ENCODE measurements around the gene SHD. TPM values are rescaled to one million over a fixed set of nuclear protein-coding genes. Genes with fewer than 3 reads are reported as not detected.

Gene SHD
- total RNA-seq, 1 donor from 2014 or later = 0.79 TPM

DNA sequence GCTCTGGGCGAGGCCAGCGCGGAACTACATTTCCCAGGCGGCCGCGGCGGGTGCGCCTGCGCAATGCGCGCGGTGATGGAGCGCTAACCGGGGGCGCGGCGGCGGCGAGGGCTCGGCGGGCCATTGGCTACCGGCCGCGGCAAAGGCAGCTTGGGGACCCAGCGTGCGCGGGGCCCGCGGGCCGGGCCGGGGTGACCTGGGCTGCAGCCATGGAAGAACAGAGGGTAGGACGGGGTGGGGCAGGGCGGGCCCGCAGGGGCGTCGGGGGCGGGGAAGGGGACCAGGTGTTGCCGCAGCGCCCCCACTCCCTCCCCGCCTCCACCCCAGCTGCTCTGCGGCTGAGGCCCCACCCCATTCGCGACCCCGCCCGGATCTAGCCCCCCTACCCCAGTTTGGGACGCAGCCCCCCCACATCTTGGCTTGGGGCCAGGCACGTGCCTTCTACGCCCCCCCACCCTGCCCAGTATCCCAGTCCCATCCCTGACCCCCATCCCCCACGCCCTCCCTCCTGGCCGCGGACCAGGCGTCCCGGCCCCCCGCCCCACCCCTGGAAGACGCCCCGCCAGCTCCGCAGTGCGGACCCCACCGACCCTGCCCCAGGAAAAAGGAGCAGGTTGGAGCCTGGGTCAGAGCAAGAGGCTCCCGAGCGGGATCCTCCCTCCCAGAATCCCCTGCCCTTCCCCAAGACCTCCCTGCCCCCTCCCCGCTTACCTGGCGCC, 25.6 kb downstream of the SHD start, which contains the start of gene FSD1:
Gene FSD1, plus strand, starts transcription at position 61 of the 719 bp plus-strand sequence. Its CDS starts 149 bp downstream, at position 210.
- Mint-ChIP-seq H3K36me3 (ENCODE audit: low read depth, unreplicated experiment) (peaks cover 2% of the 10 kb centered on the region), H3K4me1 (ENCODE audit: low read depth, unreplicated experiment) (peaks cover 2% of the 10 kb centered on the region), H3K27ac (ENCODE audit: unreplicated experiment) (peak within 1 kb of the TSS; percentile 41), H3K4me3 (ENCODE audit: unreplicated experiment) (peak within 1 kb of the TSS; percentile 81), H3K9me3 (ENCODE audit: unreplicated experiment) (no peaks in the 10 kb centered on the region), H3K27me3 (ENCODE audit: low read depth, unreplicated experiment) (peaks cover 6% of the 10 kb centered on the region)
- no peak within 1 kb of the TSS for H3K27ac ChIP-seq (ENCODE audit: low read depth, low read length)
- FAIRE-seq (no peak), DNase-seq (ENCODE audit: low read depth) (no peak)
- no peak within 1 kb of the TSS for H3K4me3 ChIP-seq (ENCODE audit: insufficient read depth, low read depth, low read length)
- no peaks in the 10 kb centered on the region for H3K36me3 ChIP-seq (ENCODE audit: insufficient read depth, low read length)
- H3K9ac ChIP-seq (ENCODE audit: low read length) = no peak within 1 kb of the TSS
- no peaks in the 10 kb centered on the region for H3K79me2 ChIP-seq (ENCODE audit: insufficient read depth, low read length)
- H4K20me1 ChIP-seq (ENCODE audit: insufficient read depth, low read length) = no peaks in the 10 kb centered on the region
- H3K4me2 ChIP-seq (ENCODE audit: low read length) = peak within 1 kb of the TSS; percentile 80
- H3K9me3 ChIP-seq (ENCODE audit: insufficient read depth, low read depth, low read length) = no peaks in the 10 kb centered on the region
- peak within 1 kb of the TSS; percentile 76 for H2AFZ ChIP-seq (ENCODE audit: low read depth, low read length)
- no peaks in the 10 kb centered on the region for H3K4me1 ChIP-seq (ENCODE audit: insufficient read depth, low read length)
- TF ChIP-seq EZH2 (IDR thresholded peaks at IDR 0.05; ENCODE audit: insufficient read depth, low read length) = no peak
- TF ChIP-seq, protein P1, sequence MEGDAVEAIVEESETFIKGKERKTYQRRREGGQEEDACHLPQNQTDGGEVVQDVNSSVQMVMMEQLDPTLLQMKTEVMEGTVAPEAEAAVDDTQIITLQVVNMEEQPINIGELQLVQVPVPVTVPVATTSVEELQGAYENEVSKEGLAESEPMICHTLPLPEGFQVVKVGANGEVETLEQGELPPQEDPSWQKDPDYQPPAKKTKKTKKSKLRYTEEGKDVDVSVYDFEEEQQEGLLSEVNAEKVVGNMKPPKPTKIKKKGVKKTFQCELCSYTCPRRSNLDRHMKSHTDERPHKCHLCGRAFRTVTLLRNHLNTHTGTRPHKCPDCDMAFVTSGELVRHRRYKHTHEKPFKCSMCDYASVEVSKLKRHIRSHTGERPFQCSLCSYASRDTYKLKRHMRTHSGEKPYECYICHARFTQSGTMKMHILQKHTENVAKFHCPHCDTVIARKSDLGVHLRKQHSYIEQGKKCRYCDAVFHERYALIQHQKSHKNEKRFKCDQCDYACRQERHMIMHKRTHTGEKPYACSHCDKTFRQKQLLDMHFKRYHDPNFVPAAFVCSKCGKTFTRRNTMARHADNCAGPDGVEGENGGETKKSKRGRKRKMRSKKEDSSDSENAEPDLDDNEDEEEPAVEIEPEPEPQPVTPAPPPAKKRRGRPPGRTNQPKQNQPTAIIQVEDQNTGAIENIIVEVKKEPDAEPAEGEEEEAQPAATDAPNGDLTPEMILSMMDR (IDR thresholded peaks at IDR 0.05; ENCODE audit: insufficient read depth, low read depth, low read length) = no peak
- H3K27me3 ChIP-seq (ENCODE audit: insufficient read depth, low read length) = no peaks in the 10 kb centered on the region

DNA sequence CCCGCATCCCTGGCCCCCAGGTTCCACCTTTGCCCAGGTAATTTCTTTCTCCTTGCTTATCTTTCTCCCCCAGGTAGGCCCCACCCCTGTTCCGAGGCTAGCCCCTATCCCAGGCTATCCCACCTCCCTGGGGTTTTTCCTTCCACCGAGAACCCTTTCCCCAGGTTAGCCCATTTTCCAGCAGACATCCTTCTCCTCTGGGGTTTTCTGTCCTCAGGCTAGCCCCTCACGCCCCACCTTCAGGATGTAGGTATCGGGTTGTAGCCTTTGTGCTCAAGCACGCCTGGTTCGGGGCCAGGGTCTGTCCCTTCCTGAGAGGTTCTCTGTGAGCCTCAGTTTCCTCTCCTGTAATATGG, 26.2 kb downstream of the SHD start:
- H3K4me2 ChIP-seq (ENCODE audit: low read length) = no peak overlapping the region
- peak overlapping the region; percentile 58 for H3K4me3 Mint-ChIP-seq (ENCODE audit: unreplicated experiment)
- DNase-seq (ENCODE audit: low read depth) = no peak

More for the DNA sequence above, 26.2 kb downstream of the SHD start:
- Mint-ChIP-seq H3K9me3 (ENCODE audit: unreplicated experiment) (no peaks in the 10 kb centered on the region), H3K27ac (ENCODE audit: unreplicated experiment) (no peak overlapping the region), H3K27me3 (ENCODE audit: low read depth, unreplicated experiment) (peaks cover 6% of the 10 kb centered on the region), H3K36me3 (ENCODE audit: low read depth, unreplicated experiment) (peaks cover 2% of the 10 kb centered on the region), H3K4me1 (ENCODE audit: low read depth, unreplicated experiment) (peaks cover 2% of the 10 kb centered on the region)
- no peak overlapping the region for H3K9ac ChIP-seq (ENCODE audit: low read length)
- H3K79me2 ChIP-seq (ENCODE audit: insufficient read depth, low read length) = no peaks in the 10 kb centered on the region
- no peak overlapping the region for H2AFZ ChIP-seq (ENCODE audit: low read depth, low read length)
- no peak overlapping the region for H3K4me3 ChIP-seq (ENCODE audit: insufficient read depth, low read depth, low read length)
- TF ChIP-seq, protein P1 (IDR thresholded peaks at IDR 0.05; ENCODE audit: insufficient read depth, low read depth, low read length) = no peak
- H3K27me3 ChIP-seq (ENCODE audit: insufficient read depth, low read length) = no peaks in the 10 kb centered on the region
- FAIRE-seq = no peak
- no peak overlapping the region for H3K27ac ChIP-seq (ENCODE audit: low read depth, low read length)
- H3K4me1 ChIP-seq (ENCODE audit: insufficient read depth, low read length) = no peaks in the 10 kb centered on the region
- no peaks in the 10 kb centered on the region for H3K36me3 ChIP-seq (ENCODE audit: insufficient read depth, low read length)
- no peaks in the 10 kb centered on the region for H3K9me3 ChIP-seq (ENCODE audit: insufficient read depth, low read depth, low read length)
- H4K20me1 ChIP-seq (ENCODE audit: insufficient read depth, low read length) = no peaks in the 10 kb centered on the region
